A549 (cell line): ENCODE data around the gene CYP4F11. TPM values are rescaled to one million over a fixed set of nuclear protein-coding genes. Genes with fewer than 3 reads are reported as not detected.

Experiments used
- ATAC-seq, 2 experiments: fragments of 200-7000 bp in 1 of 2; fragments of >200 bp in 1 of 2; cut with Nextera tagmentation in 1 of 2; cut with Tn5 transposase in 1 of 2; 3 replicates each; pipeline versions ENCODE4 v1.8.0 to v1.9.1; 2018 to 2020; ENCODE audit warnings: mild to moderate bottlenecking in 1 of 2, moderate library complexity in 1 of 2
- CTCF ChIA-PET: fragments of 300-600 bp; sonication (Branson Sonifier 250); formaldehyde crosslinking; extraction: SDS; loops from one replicate; lab custom pipeline; 2021; ENCODE audit warnings: antibody characterized with exemption, inconsistent platforms; lab: Yijun Ruan, JAX
- POLR2A ChIA-PET: fragments of 350-600 bp; formaldehyde crosslinking; extraction: SDS; loops from one replicate; lab custom pipeline; 2021; ENCODE audit warnings: antibody characterized with exemption, inconsistent platforms; lab: Yijun Ruan, JAX
- DNase-seq, 2 experiments: peaks; one replicate each; pipeline versions ENCODE4 v3.0.0 to v3.0.0-alpha.2; 2011 to 2016; ENCODE audit warnings: low read depth in 1 of 2, low spot score in 1 of 2
- FAIRE-seq: peaks from 2 replicates; lab custom pipeline; 2011; peaks lifted over from hg19 to GRCh38; lab: Jason Lieb, UNC
- H3K27ac ChIP-seq, 2 experiments: fragments of >200 bp; sonication (Bioruptor Twin); formaldehyde crosslinking; 3 replicates each; pipeline ENCODE4 v1.5.1; 2016 to 2017
- H3K4me1 ChIP-seq: fragments of >200 bp; sonication (Bioruptor Twin); formaldehyde crosslinking; 3 replicates; pipeline ENCODE4 v1.6.1; 2016
- H3K4me2 ChIP-seq: fragments of >200 bp; sonication (Bioruptor Twin); formaldehyde crosslinking; 3 replicates; pipeline ENCODE4 v1.6.1; 2016
- H3K4me3 ChIP-seq: fragments of >200 bp; sonication (Bioruptor Twin); formaldehyde crosslinking; 3 replicates; pipeline ENCODE4 v1.5.1; 2016
- H3K9me3 ChIP-seq: fragments of >200 bp; sonication (Bioruptor Twin); formaldehyde crosslinking; 3 replicates; pipeline ENCODE4 v1.6.1; 2016
- CBX8 ChIP-seq: fragments of 200-600 bp; sonication (generic); IDR thresholded peaks from 2 replicates; pipeline ENCODE4 v1.6.1; 2016
- CHD2 ChIP-seq: fragments of 150-350 bp; IDR thresholded peaks from 2 replicates; pipeline ENCODE4 v1.6.1; 2014; ENCODE audit warnings: low read length; ENCODE audit not compliant: partially characterized antibody
- EHMT2 ChIP-seq: fragments of 200-600 bp; sonication (generic); IDR thresholded peaks from 2 replicates; pipeline ENCODE4 v1.6.1; 2016; ENCODE audit warnings: antibody characterized with exemption, low read depth, mild to moderate bottlenecking, moderate library complexity
- EP300 ChIP-seq, 2 experiments: fragments of >200 bp; sonication (Bioruptor Twin); formaldehyde crosslinking; IDR thresholded peaks; 2 replicates in 1 of 2; 3 replicates in 1 of 2; pipeline ENCODE4 v1.6.1; 2016 to 2017
- FOSL2 ChIP-seq, 2 experiments: fragments of 450-650 bp in 1 of 2; fragments of >200 bp in 1 of 2; sonication (Bioruptor Twin) in 1 of 2; formaldehyde crosslinking; IDR thresholded peaks; 2 replicates each; pipeline versions ENCODE4 v1.5.0 to v1.6.1; 2016 to 2020; ENCODE audit warnings: mild to moderate bottlenecking in 1 of 2, moderate library complexity in 1 of 2
- FOXS1 ChIP-seq: fragments of 250-450 bp; sonication (Bioruptor Pico); IDR thresholded peaks from 2 replicates; pipeline ENCODE4 v1.5.0; 2020; ENCODE audit warnings: mild to moderate bottlenecking, moderate library complexity
- HEYL ChIP-seq: fragments of 250-450 bp; sonication (Bioruptor Pico); IDR thresholded peaks from 2 replicates; pipeline ENCODE4 v1.8.0; 2021; ENCODE audit warnings: mild to moderate bottlenecking, moderate library complexity
- JUN ChIP-seq, 2 experiments: fragments of >200 bp; sonication (Bioruptor Twin); formaldehyde crosslinking; IDR thresholded peaks; 2 replicates in 1 of 2; 3 replicates in 1 of 2; pipeline ENCODE4 v1.6.1; 2016 to 2017
- JUNB ChIP-seq: fragments of >200 bp; sonication (Bioruptor Twin); formaldehyde crosslinking; IDR thresholded peaks from 2 replicates; pipeline ENCODE4 v1.6.1; 2016
- KDM1A ChIP-seq: fragments of 200-600 bp; sonication (generic); IDR thresholded peaks from 2 replicates; pipeline ENCODE4 v1.6.1; 2016; ENCODE audit warnings: low read depth, mild to moderate bottlenecking
- MAZ ChIP-seq: fragments of 150-350 bp; IDR thresholded peaks from 2 replicates; pipeline ENCODE4 v1.6.1; 2014; ENCODE audit warnings: antibody characterized with exemption, low read depth, low read length, borderline replicate concordance
- NFE2L2 ChIP-seq: fragments of 150-350 bp; conservative IDR thresholded peaks from 2 replicates; pipeline ENCODE4 v1.6.1; 2014; ENCODE audit warnings: low read length
- NR3C1 ChIP-seq: fragments of >200 bp; sonication (Bioruptor Twin); formaldehyde crosslinking; IDR thresholded peaks from 3 replicates; pipeline ENCODE4 v1.6.1; 2017
- PHF8 ChIP-seq: fragments of 200-600 bp; sonication (generic); IDR thresholded peaks from 2 replicates; pipeline ENCODE4 v1.6.1; 2016; ENCODE audit warnings: low read depth, mild to moderate bottlenecking, antibody characterized with exemption, moderate library complexity, borderline replicate concordance
- POLR2A ChIP-seq: IDR thresholded peaks from 2 replicates; pipeline ENCODE4 v1.6.1; 2012; ENCODE audit warnings: mild to moderate bottlenecking, low read length
- RAD21 ChIP-seq, 2 experiments: fragments of >200 bp in 1 of 2; sonication (Bioruptor Twin) in 1 of 2; formaldehyde crosslinking in 1 of 2; IDR thresholded peaks in 1 of 2; conservative IDR thresholded peaks in 1 of 2; 2 replicates in 1 of 2; 3 replicates in 1 of 2; pipeline ENCODE4 v1.6.1; 2012 to 2018; ENCODE audit warnings: inconsistent platforms in 1 of 2
- RARB ChIP-seq: fragments of 250-450 bp; sonication (Bioruptor Pico); IDR thresholded peaks from 2 replicates; pipeline ENCODE4 v1.8.0; 2021; ENCODE audit warnings: mild to moderate bottlenecking, moderate library complexity
- RNF2 ChIP-seq: fragments of 200-600 bp; sonication (generic); IDR thresholded peaks from 2 replicates; pipeline ENCODE4 v1.6.1; 2016; ENCODE audit warnings: low read depth, mild to moderate bottlenecking, antibody characterized with exemption, moderate library complexity, borderline replicate concordance
- SREBF2 ChIP-seq: fragments of 450-650 bp; IDR thresholded peaks from 2 replicates; pipeline ENCODE4 v1.6.1; 2014; ENCODE audit warnings: mild to moderate bottlenecking, moderate library complexity
- TFCP2L1 ChIP-seq: fragments of 250-450 bp; sonication (Bioruptor Pico); IDR thresholded peaks from 2 replicates; pipeline ENCODE4 v1.5.0; 2021; ENCODE audit warnings: mild to moderate bottlenecking
- ZFP36 ChIP-seq: fragments of 450-650 bp; IDR thresholded peaks from 2 replicates; pipeline ENCODE4 v1.6.1; 2014; ENCODE audit warnings: borderline replicate concordance; ENCODE audit not compliant: partially characterized antibody
- WGBS: methylation state at CpG from one replicate; pipeline ENCODE4 v1.1.6; 2017; ENCODE audit errors: missing lambda C conversion rate; 5-methylcytosine and 5-hydroxymethylcytosine counted together
- polyA plus RNA-seq, 4 experiments: library from polyadenylated mRNA; depleted of rRNA in 3 of 4; stranded (reverse); fragments of >200 nt; fragmentation: RNase III in 1 of 4; extraction: RNeasy Plus Mini Kit Qiagen cat#74134 plus additional on column Dnase treatment in 1 of 4; gene quantifications; 2 replicates in 3 of 4; 3 replicates in 1 of 4; pipeline ENCODE4 v1.2.3, GENCODE V29; 2011 to 2017
- TF ChIP-seq, protein P1 (sequence below): IDR thresholded peaks from 2 replicates; pipeline ENCODE4 v1.6.1; 2012
- TF ChIP-seq, protein P2 (sequence below): fragments of 450-650 bp; IDR thresholded peaks from 2 replicates; pipeline ENCODE4 v1.6.1; 2014; ENCODE audit warnings: antibody characterized with exemption
- TF ChIP-seq, protein P3 (sequence below): fragments of 250-450 bp; sonication (Bioruptor Pico); IDR thresholded peaks from 2 replicates; pipeline ENCODE4 v1.5.0; 2020; ENCODE audit warnings: low read depth, mild to moderate bottlenecking, moderate library complexity
- TF ChIP-seq, protein P4 (sequence below): fragments of >200 bp; sonication (Bioruptor Twin); formaldehyde crosslinking; IDR thresholded peaks from 3 replicates; pipeline ENCODE4 v1.6.1; 2016

Gene CYP4F11
- polyA plus RNA-seq, 2 of the 4 experiments (the other 2 are of a cell fraction): 4.0 to 26.2 TPM

DNA sequence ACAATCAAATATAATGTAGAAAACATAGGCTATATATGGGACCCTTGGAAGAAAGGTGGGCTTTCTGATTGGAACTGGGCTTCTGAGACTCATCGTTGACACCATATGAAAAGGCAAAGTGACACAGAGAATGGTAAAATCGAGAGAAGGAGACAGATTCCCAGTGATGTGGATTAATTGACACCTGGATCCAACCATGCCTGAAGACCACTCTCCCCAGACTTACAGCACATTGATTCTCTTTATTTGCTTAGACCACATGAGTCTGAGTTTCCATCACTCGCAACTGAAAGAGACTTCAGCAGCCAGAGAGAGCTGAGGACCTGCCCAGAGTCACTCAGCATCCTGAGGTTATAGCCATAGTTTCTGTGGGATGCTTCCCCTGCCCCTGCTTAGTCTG, 6.0 kb downstream of the CYP4F11 start:
- ChIA-PET CTCF (no interaction called here), POLR2A (no interaction called here)
- H3K27ac ChIP-seq: no peak overlapping the region
- WGBS: 77% methylated on average over 3 of the region's 3 CpGs
- H3K4me2 ChIP-seq: no peak overlapping the region
- no peak overlapping the region for H3K4me3 ChIP-seq
- FAIRE-seq: no peak
- DNase-seq: no peak
- no peaks in the 10 kb centered on the region for H3K9me3 ChIP-seq
- TF ChIP-seq POLR2A: no peak
- no peak for TF ChIP-seq MAZ
- TF ChIP-seq ZFP36: no peak
- TF ChIP-seq HEYL: no peak
- TF ChIP-seq JUNB: no peak
- no peak for TF ChIP-seq FOSL2 (IDR thresholded peaks at IDR 0.05)
- TF ChIP-seq FOSL2 (CRISPR knock-in tag; IDR thresholded peaks at IDR 0.05): no peak
- no peak for TF ChIP-seq EP300 (IDR thresholded peaks at IDR 0.05)
- TF ChIP-seq, protein P1, sequence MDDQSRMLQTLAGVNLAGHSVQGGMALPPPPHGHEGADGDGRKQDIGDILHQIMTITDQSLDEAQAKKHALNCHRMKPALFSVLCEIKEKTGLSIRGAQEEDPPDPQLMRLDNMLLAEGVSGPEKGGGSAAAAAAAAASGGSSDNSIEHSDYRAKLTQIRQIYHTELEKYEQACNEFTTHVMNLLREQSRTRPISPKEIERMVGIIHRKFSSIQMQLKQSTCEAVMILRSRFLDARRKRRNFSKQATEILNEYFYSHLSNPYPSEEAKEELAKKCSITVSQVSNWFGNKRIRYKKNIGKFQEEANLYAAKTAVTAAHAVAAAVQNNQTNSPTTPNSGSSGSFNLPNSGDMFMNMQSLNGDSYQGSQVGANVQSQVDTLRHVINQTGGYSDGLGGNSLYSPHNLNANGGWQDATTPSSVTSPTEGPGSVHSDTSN: no peak
- no peak for TF ChIP-seq TFCP2L1
- TF ChIP-seq SREBF2: no peak
- TF ChIP-seq NFE2L2: no peak
- TF ChIP-seq NR3C1: no peak
- TF ChIP-seq PHF8: no peak
- TF ChIP-seq, protein P2, sequence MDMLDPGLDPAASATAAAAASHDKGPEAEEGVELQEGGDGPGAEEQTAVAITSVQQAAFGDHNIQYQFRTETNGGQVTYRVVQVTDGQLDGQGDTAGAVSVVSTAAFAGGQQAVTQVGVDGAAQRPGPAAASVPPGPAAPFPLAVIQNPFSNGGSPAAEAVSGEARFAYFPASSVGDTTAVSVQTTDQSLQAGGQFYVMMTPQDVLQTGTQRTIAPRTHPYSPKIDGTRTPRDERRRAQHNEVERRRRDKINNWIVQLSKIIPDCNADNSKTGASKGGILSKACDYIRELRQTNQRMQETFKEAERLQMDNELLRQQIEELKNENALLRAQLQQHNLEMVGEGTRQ: no peak
- TF ChIP-seq FOXS1: no peak
- no peak for TF ChIP-seq CBX8
- TF ChIP-seq, protein P3, sequence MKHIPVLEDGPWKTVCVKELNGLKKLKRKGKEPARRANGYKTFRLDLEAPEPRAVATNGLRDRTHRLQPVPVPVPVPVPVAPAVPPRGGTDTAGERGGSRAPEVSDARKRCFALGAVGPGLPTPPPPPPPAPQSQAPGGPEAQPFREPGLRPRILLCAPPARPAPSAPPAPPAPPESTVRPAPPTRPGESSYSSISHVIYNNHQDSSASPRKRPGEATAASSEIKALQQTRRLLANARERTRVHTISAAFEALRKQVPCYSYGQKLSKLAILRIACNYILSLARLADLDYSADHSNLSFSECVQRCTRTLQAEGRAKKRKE: no peak
- ATAC-seq: no peak
- no peaks in the 10 kb centered on the region for H3K4me1 ChIP-seq

DNA sequence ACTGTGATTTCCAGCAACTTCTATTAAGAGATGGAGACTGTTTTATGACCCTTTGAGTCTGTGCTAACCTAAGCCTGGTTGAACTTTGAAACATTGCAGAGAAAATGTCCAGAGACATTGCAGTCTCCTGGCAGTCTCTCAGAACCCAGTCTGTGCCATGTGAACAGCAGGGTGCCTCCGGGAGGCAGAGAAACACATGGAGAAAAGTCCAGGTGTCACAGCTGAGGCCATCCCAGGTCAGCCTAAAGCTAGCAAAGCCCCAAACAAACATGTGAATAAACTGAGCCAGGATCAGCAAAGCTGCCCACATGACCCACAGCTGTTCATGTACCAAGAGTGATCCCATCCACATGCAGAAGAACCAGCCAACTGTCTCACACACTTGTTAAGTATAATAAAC, 7.8 kb downstream of the CYP4F11 start:
- WGBS: 0% methylated on average over 1 of the region's 1 CpG
- ATAC-seq: no peak
- no peak for DNase-seq
- Histone ChIP-seq H3K4me3 (no peak overlapping the region), H3K27ac (no peak overlapping the region), H3K9me3 (no peaks in the 10 kb centered on the region), H3K4me2 (no peak overlapping the region), H3K4me1 (no peaks in the 10 kb centered on the region)
- POLR2A ChIA-PET: no interaction called here
- TF ChIP-seq JUN (IDR thresholded peaks at IDR 0.05) (no peak), TFCP2L1 (no peak), HEYL (no peak), EHMT2 (no peak), FOXS1 (no peak)
- CTCF ChIA-PET: no interaction called here
- no peak for FAIRE-seq

DNA sequence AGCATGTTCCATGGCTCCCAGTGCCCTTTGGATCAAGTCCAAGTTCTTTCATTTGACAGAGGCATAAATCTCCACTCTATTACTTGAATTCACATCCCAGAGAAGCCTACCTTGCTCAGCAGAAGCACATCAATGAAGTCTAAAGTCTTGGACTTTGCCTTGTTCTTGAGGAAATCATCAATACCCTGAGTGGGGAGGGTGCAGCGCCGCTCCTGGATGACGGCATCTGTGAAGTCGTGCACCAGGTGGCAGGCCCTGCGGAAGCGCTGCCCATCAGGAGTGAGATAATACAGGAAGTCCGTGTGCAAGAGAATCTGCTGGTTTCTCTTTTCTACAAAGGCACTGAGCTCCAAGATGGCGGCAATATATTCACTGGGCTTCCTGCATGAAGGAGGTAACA, 10.6 kb downstream of the CYP4F11 start:
- ATAC-seq (no peak), FAIRE-seq (no peak), DNase-seq (no peak)
- H3K9me3 ChIP-seq: no peaks in the 10 kb centered on the region
- POLR2A ChIA-PET: no interaction called here
- H3K4me2 ChIP-seq: no peak overlapping the region
- H3K4me3 ChIP-seq: no peak overlapping the region
- H3K27ac ChIP-seq: no peak overlapping the region
- TF ChIP-seq, protein P4, sequence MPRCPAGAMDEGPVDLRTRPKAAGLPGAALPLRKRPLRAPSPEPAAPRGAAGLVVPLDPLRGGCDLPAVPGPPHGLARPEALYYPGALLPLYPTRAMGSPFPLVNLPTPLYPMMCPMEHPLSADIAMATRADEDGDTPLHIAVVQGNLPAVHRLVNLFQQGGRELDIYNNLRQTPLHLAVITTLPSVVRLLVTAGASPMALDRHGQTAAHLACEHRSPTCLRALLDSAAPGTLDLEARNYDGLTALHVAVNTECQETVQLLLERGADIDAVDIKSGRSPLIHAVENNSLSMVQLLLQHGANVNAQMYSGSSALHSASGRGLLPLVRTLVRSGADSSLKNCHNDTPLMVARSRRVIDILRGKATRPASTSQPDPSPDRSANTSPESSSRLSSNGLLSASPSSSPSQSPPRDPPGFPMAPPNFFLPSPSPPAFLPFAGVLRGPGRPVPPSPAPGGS: no peak
- TF ChIP-seq RNF2 (no peak), TFCP2L1 (no peak), RARB (CRISPR knock-in tag) (no peak), RAD21 (conservative IDR thresholded peaks at IDR 0.05 in 1 of 2, IDR thresholded peaks at IDR 0.05 in 1 of 2) (no peak), KDM1A (no peak), CHD2 (no peak)
- CTCF ChIA-PET: no interaction called here
- 86% methylated on average over 8 of the region's 8 CpGs for WGBS
- no peaks in the 10 kb centered on the region for H3K4me1 ChIP-seq
